ENCODE measurements around the gene ITGA11.

The ITGA11 gene

DNA sequence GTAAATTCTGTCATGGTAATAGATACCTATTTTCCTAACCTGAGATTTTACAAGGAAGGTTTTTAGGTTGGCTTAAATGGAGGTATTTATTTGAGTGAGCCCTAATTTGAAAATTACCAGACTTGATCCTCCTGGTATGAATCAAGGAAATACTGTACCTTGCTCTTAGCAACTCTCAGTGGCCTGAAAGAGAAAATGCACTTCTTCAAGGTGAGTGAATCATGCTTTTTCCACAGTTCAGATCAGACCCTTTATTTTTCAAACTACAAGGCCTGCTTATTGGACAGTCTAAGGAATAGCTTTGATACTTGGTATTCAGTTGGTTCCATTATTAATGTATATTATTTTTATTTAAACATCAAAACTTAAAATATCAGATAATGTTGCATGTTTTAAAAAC lies 139.0 kb downstream of the ITGA11 start:
- no peak for DNase-seq (ENCODE audit: low read depth, low spot score)

GRCh38 chr15:68292157-68292781 lies 139.7 kb downstream of the ITGA11 start:
- DNase-seq (ENCODE audit: low read depth, low spot score), result no peak

GRCh38 chr15:68290715-68291114 lies 141.2 kb downstream of the ITGA11 start:
- no peak for DNase-seq (ENCODE audit: low read depth, low spot score)

DNA sequence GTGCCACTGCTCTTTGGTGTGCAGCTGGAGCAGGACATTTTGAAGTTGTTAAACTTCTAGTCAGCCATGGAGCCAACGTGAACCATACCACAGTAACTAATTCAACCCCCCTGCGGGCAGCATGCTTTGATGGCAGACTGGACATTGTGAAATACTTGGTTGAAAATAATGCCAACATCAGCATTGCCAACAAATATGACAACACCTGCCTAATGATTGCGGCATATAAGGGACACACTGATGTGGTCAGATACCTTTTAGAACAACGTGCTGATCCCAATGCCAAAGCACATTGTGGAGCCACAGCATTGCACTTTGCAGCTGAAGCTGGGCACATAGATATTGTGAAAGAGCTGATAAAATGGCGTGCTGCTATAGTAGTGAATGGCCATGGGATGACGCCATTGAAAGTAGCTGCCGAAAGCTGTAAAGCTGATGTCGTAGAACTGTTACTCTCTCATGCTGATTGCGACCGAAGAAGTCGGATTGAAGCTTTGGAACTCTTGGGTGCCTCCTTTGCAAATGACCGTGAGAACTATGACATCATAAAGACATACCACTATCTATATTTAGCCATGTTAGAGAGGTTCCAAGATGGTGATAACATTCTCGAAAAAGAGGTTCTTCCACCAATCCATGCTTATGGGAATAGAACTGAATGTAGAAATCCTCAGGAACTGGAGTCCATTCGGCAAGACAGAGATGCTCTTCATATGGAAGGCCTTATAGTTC lies 142.2 kb downstream of the ITGA11 start:
- DNase-seq (ENCODE audit: low read depth, low spot score), result no peak

DNA sequence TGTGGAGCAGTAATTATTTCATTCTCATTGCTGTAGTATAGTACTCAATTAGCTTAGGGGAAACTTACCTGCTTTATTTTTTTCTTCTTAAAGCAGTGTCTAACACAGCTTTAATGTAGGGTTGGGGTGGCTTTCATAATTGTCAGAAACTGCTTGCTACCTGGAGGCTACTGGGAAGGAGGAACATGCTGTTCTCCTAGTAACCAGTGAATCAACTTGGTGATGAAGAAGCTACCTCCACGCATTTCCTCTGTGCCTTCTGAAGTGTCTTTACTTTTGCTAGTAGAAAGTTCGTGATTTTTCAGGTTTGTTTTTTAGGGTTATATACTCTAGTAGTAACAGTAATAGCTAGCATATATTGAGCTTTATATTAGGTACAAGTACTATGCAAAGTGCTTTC lies 142.9 kb downstream of the ITGA11 start:
- DNase-seq (ENCODE audit: low read depth, low spot score), result no peak

DNA sequence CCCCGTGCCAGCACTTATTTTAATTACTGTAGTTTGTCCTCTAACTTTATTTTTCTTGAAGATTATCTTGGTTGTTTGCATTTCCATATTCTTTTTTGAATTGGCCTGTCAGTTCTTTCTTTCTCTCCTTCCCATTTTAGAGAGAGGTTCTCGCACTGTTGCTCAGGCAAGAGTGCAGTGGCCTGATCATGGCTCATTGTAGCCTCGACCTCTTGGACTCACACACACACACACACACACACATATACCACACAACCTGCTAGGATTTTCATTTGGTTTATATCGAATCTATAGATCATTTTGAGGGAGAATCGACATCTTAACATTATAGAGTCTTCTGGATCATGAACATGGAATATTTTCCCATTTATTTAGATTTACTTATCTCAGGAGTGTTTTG lies 145.7 kb downstream of the ITGA11 start:
- DNase-seq (ENCODE audit: low read depth, low spot score), result no peak

DNA sequence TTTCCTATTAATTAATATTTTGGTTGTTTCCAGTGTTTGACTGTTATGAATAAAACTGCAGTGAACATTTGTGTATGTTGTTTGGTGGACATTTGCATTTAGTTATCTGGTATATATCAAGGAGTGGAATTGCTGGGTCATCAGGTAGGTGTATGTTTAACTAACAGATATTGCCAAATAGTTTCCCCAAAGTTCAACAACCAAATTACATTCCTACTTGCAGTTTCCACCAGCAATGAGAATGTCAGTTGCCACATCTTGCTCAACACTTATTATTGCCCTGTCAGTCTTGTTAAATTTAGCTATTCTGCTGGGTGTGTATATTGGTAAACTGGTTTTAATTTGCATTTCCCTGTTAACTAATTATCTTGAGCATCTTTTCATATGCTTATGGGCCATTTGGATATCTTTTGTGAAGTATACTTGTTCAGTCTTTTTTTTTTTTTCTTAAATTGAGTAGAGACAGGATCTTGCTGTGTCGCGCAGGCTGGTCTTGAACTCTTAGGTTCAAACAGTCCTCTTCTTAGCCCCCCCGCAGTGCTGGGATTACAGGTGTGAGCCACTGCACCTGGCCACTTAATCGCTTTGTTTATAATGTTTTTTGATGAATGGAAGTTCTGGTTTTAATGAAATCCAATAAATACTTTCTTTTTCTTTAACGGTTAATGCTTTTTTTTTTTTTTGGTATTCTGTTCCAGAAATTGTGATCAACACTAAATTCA lies 146.5 kb downstream of the ITGA11 start:
- no peak for DNase-seq (ENCODE audit: low read depth, low spot score)

DNA sequence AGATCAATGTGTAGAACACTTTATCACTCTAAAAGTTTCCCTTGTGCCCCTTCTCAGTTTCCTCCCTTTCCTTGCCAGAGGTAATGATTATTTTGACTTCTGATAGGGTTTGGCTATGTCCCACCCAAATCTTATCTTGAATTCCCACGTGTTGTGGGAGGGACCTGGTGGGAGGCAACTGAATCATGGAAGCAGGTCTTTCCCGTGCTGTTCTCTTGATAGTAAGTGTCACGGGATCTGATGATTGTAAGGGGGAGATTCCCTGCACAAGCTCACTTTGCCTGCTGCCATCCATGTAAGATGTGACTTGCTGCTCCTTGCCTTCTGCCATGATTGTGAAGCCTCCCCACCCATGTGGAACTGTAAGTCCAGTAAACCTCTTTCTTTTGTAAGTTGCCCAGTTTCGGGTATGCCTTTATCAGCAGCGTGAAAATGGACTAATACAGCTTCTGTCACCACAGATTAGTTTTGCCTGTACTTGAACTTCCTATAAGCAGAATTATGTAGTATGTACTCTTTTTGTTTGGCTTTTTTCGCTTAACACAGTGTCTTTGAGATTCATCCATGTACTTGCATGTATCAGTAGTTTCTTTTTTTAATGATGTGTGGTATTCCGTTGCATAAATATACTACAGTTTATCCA lies 147.2 kb downstream of the ITGA11 start:
- DNase-seq (ENCODE audit: low read depth, low spot score), result no peak

DNA sequence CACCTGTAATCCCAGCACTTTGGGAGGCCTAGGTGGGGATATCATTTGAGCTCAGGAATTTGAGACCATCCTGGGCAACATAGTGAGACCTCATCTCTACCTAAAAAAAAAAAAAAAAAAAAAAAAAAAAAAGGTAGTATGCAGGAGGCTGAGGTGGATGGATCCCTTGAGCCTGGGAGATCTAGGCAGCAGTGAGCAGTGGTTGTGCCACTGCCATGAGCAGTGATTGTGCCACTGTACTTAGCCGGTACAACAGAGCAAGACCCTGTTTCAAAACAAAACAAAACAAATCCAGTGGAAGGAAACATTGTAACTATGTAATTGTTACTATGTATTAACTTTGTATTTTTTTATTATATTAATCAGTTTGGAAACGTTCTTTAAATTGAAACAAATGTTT lies 148.6 kb downstream of the ITGA11 start:
- DNase-seq (ENCODE audit: low read depth, low spot score), result no peak

DNA sequence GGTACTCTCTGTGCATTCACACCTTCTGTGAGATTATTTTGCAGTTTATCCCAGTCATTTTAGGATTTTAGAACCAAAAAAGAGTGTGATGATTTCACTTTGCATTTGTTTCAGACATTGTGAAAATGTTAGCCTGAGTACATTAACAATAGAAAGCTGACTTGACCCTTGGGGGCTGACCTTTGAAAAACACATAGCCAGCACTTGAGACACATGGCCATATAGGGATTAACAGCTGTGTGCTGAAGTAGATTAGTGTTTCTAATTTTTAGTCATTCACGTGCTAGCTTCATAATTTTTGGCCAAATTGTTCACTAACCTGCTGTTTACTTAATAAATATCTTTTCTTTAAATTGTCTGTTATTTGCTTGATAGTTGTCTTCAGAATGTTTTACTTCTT lies 151.0 kb downstream of the ITGA11 start:
- DNase-seq (ENCODE audit: low read depth, low spot score), result no peak

- no peak for DNase-seq (ENCODE audit: low read depth, low spot score)
These were observed 151.9 kb downstream of the ITGA11 start for GRCh38 chr15:68279779-68280753.

GRCh38 chr15:68278595-68279405 lies 153.2 kb downstream of the ITGA11 start:
- DNase-seq (ENCODE audit: low read depth, low spot score), result no peak

DNA sequence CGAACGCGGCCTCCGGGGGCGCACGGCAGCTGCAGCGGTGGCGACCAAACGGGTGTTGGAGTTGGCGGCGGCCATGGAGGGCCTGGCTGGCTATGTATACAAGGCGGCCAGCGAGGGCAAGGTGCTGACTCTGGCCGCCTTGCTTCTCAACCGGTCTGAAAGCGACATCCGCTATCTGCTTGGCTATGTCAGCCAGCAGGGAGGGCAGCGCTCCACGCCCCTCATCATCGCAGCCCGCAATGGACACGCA lies 153.7 kb downstream of the ITGA11 start:
- no peak for DNase-seq (ENCODE audit: low read depth, low spot score)

GRCh38 chr15:68277603-68278344 lies 154.2 kb downstream of the ITGA11 start, which contains the start of gene FEM1B:
Gene FEM1B (plus strand): TSS chr15:68277745. CDS start chr15:68278418, 673 bp downstream.
- DNase-seq (ENCODE audit: low read depth, low spot score), result peak; percentile 82

GRCh38 chr15:68277131-68277602 lies 154.8 kb downstream of the ITGA11 start:
- DNase-seq (ENCODE audit: low read depth, low spot score), result no peak

DNA sequence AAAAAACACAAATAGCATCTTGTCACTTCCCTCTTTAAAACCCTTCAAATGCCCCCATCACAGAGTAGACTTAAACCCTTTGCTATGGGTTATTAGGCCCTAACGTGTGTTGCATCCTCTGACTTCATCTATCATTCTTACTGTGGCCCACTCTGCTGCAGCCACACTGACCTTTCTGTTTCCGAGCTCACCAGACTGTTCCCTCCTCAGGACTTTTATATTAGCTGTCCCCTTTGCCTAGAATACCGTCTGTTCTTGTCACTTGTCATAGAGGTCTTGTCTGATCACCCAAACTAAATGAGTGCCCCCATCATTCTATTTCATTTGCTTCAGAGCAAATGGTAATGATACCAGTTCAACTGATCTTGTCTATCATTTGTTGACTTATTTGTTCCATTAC lies 155.3 kb downstream of the ITGA11 start:
- no peak for DNase-seq (ENCODE audit: low read depth, low spot score)

GRCh38 chr15:68275165-68275746 lies 156.7 kb downstream of the ITGA11 start:
- DNase-seq (ENCODE audit: low read depth, low spot score), result no peak

GRCh38 chr15:68274201-68274848 lies 157.6 kb downstream of the ITGA11 start:
- DNase-seq (ENCODE audit: low read depth, low spot score), result no peak
